ENCODE results near the gene CPLX3.
"Not testable (repeated sequence)": the region's sequence is repeated elsewhere in the genome, so short reads cannot be mapped to it uniquely, and the experiment has no call there.

The CPLX3 gene, protein sequence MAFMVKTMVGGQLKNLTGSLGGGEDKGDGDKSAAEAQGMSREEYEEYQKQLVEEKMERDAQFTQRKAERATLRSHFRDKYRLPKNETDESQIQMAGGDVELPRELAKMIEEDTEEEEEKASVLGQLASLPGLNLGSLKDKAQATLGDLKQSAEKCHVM

DNA sequence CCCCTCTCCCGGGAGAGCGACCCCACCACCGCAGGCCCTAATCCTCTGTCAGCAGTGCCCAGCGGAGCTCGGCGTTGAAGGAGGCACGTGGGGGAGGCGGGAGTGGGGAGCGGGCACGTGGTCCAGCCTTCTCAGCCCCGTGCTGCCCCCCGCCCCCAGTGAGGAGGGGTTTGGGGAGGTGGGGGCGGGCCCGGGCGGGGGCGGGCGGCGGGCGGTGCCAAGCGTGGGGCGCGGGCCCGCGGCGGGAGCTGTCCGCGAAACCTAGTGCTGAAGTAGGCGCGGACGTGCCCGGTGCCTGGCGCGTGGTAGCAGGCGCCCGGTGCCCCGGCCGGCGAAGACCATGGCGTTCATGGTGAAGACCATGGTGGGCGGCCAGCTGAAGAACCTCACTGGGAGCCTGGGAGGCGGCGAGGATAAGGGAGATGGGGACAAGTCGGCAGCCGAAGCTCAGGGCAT, at the start of gene CPLX3:
TSS of gene CPLX3 (plus strand) at position 264 of the 456 bp plus-strand sequence. CDS start at position 341, 77 bp downstream.
- DNase-seq (ENCODE audit: low read depth in 4 of 4, low spot score in 1 of 4): no peak

DNA sequence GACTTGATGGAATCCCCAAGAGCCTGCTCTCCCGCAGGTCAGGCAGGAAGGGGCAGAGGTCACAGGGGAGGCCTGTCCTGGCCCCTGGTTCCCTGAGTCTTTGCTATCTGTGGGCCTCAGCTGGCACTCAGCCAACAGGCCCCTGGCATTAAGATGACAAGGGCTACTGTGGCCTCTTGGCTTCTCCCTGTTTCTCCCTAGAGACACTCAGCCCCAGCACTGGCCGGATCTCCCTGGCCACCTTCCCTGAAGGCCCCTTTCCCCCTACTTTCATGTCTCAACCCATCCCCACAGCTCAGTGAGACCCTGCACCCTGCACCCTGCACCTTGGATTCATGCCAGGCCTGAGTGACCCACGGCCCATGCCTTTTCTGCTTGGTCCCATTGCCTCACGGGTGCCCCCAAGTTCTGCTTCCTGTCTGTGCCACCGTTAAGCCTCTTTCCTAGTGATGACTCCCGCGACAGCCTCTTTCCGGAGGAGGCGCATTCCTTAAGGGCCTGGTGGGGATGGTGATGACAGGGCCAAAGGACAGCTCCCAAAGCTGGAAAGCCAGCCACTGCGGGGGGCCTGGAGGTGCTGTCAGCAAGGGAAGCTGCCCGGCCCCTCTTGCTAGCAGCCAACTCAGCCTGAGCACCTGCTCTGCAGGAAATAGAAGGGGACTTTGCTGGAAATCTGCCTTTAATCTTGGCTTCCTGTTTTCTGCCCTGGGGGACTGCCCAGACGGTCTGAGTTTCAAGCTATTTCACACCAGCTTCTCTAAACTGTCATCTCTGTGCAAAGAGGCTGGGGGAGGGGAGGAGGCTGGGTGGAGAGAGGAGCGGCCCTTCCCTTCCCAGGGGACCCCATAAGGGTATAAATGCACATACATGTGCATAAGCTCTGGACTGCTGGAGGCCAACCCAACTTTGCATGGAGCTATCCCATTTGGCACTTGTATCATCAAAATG, 49.3 kb upstream of the CPLX3 start:
- no peak for DNase-seq (ENCODE audit: low read depth in 4 of 4, low spot score in 1 of 4)

DNA sequence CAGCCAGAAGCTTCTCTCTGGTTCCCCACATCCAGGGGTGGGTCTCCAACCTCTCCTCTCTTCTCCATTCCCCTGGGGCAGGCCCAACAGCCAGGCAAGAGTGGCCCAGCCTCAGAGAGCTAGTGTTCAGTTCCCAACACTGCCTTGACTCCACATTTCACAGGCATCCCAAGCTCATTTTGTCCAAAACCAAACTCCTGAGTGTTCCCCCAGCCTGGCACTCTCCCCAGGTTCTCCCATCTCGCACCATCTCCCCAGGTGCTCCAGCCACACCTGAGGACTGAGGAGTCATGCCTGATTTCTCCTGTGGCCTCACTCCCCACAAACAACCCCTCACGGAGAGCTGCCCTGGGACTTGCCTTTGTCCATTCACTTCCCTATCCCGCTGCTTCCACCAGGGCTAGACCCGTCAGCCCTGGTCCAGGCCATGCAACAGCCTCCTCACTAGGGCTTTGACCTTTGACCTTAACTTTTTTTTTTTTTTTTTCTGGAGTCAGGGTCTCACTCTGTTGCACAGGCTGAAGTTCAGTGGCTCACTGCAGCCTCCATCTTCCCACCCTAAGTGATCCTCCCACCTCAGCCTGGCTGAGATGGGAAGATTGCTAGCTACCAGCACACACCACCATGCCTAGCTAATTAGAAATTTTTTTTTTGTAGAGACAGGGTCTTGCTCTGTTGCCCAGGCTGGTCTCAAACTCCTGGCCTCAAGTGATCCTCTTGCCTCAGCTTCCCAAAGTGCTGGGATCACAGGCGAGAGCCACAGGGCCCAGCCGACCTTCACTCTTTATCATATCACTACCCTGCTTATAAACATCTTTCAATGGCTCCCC, 48.4 kb upstream of the CPLX3 start:
- DNase-seq (ENCODE audit: low read depth in 4 of 4, low spot score in 1 of 4): no peak

DNA sequence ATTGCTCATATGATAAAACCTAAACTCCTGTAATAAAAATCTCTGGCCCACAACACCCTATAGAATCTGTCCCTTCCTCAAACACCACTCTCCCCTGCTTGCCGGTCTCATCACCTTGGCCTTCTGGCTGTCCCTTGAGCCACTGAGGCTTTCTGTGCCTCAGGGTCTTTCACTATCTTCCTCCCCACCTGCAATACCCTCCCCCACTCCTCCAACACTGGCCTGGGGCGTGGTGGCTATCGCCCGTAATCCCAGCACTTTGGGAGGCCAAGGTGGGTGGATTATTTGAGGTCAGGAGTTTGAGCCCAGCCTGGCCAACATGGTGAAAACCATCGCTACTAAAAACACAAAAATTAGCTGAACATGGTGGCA, 47.8 kb upstream of the CPLX3 start:
- no peak for DNase-seq (ENCODE audit: low read depth in 4 of 4, low spot score in 1 of 4)

DNA sequence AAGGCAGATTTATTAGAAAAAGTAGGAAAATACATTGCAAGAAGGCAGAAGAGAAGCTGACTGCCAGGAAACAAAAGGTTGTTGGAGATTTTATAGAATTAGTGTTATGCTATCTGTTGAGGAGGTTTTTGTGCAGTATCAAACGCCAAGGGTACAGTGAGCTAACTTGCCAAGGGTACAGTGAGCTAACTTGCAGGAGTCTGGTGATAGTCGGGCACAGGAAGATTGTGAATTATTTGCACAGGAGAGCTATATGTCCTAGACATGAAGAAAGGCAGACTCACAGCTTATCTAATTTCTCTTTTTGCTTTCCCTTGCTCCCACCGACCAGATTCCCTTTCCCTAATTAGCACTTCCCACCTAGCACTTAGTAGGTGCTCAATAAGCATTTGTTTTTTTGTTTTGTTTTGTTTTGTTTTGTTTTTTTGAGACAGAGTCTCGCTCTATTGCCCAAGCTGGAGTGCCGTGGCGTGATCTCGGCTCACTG, 47.2 kb upstream of the CPLX3 start:
- DNase-seq (ENCODE audit: low read depth in 4 of 4, low spot score in 1 of 4): no peak

DNA sequence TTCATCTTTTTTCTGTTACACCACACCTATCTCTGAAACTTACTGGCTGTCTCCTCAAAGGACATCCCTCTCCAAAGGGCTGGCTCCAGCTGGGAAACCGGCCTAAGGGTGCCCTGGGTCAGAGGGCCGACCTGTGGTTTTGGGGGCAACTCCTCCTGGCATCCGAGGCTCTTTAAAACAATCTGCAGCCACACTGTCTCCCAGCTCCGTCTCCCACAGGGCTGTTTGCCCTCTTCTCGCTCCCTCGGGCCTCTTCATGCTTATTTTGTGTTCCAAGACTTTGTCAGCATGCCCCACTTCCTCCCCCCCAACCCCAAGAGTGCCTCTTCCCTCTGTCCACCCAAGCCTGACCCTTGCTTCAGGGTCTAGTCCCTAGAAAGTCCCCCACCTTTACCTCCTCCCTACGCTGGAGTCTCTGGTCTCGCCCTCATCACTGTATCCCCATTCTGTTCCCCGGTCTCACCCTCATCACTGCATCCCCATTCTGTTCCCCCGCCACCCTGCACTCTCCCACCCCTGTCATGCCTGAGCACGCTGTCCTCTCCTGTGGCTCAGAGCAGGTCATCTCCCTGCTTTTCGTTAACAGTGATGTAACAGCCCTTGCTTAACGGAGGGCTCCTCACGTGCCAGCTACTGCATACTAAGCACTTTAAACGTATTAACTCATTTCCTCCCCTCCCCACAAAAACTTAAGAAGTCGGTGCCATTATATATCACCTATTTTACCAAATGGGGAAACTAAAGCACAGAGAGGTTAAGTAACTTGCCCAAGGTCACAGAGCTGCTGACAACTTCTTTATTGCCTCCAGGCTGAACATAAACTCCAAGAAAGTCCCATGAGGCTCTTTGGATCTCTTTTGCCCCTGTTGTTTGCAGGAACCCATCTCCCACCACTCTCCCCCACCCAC, 45.6 kb upstream of the CPLX3 start:
- no peak for DNase-seq (ENCODE audit: low read depth in 4 of 4, low spot score in 1 of 4)

DNA sequence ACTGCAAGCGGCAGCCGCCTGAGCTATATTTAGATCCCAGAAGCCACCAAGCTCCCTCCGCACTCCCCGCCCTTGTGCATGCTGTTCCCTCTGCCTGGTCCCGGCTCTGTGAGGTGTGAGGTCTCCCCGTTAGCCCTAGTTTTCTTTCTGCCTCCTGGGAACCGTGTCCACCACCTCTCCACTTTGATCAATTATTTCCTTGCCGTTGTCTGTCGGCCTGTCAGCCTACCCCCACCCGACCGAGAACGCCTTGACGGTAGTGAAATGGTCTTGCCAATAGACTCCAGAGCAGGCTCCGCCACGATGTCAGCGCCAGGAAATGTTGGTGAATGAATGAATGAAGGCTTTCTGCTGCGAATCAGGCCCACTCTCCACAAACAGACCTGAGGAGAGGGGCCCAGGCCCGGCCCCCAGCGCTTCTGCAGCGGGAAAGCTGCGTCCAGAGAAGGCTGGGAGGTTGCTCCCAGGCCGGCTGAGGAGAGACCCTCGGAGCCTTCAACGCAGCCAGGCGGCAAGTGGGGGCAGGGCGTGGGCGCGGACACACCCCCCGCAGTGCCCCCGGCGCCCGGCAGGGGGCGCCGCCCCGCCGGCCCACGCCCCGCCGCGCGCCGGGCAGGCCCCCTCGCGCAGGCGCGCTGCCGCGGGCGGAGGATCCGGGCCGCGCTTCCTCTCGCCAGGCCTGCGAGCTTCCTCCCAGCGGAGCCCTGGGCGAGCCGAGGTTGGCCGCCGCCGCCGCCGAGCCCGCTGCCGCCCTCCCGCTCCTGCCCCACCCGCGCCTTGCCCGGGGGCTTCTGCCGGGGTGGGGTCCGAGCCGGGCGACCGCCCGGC, 44.8 kb upstream of the CPLX3 start, which contains the start of gene CSK:
TSS of gene CSK (plus strand) at position 650 of the 828 bp plus-strand sequence. CDS start 16,218 bp downstream, outside the sequence.
- DNase-seq (ENCODE audit: low read depth in 4 of 4, low spot score in 1 of 4): peak in 3 of 4 experiments; percentile 54 to 67 (median 59)

DNA sequence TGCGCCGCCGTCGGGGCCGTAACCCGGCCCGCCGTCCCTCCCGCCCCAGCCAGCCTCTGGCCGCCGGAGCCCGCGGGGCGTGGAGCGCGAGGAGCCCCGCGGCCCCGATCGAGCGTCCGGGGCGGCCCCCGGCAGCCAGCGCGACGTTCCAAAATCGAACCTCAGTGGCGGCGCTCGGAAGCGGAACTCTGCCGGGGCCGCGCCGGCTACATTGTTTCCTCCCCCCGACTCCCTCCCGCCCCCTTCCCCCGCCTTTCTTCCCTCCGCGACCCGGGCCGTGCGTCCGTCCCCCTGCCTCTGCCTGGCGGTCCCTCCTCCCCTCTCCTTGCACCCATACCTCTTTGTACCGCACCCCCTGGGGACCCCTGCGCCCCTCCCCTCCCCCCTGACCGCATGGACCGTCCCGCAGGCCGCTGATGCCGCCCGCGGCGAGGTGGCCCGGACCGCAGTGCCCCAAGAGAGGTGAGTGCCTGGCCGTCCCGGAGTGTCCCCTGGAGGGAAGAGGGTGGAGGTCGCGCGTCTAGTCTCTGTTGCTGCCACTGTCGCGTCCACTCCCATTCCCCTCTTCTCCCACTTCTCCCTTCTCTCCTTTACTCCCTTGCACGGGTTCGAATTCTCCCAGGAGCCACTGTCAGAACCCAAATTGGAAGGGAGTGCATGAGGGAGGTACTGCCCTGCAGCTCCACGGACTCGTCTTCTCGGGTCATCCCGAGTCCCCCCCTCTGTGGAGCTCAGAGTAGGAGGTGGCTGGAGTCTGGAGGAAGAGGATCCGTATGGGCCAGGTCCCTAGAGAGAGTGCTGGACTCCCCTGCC, 44.0 kb upstream of the CPLX3 start:
- DNase-seq (ENCODE audit: low read depth in 4 of 4, low spot score in 1 of 4): no peak

DNA sequence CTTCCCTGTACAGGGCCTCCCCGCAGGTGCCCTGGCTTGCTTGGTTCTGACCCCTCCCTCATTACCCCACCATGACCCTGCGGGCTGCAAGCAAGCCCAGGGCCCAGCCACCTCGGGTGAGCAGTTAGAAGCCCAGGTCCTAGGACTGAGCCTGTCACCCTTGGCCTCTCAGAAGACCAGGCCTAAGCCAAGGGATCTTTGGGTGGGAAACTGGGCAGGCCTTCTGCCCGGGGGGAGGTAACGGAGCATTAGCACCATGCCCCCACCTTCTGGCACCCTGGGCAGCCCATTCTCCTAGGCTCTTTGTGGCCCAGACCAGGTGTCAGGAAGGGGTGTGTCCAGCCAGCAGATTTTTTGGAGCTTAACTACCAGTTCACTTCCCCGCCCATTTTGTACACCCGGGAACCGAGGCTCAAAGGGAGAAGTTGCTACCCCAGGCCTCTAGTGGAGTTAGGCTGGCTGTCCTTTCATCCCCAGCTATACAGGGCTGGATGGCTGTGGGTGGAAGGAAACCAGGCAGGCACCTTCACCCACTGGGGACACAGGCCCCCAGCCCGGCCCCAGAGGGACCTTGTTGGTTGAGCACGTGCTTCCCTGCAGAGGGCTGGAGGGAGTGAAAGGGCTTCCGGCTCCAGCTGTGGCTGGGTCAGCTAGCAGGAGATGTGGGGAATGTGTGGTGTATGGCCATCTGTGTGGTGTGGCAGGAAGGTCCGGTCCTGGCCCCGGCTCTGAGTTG, 43.2 kb upstream of the CPLX3 start:
- DNase-seq (ENCODE audit: low read depth in 4 of 4, low spot score in 1 of 4): no peak

DNA sequence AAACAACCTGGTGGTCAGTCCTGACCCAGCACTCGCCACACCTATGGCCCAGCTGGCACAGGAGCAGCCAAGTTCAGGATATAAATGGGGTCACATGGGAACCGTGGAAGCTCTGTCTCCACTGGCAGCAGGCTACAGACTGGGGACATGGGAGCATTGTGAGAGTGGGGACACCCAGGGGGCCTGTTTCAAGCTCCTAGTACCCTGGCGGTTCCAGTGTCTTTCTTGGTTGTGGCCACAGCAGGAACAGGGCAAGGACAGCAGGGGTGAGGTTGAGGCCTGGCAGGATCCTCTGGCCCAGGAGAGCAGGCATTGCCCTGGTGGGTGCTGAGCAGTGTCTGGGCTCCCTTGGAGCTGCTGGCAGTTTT, 42.6 kb upstream of the CPLX3 start:
- DNase-seq (ENCODE audit: low read depth in 4 of 4, low spot score in 1 of 4): no peak

DNA sequence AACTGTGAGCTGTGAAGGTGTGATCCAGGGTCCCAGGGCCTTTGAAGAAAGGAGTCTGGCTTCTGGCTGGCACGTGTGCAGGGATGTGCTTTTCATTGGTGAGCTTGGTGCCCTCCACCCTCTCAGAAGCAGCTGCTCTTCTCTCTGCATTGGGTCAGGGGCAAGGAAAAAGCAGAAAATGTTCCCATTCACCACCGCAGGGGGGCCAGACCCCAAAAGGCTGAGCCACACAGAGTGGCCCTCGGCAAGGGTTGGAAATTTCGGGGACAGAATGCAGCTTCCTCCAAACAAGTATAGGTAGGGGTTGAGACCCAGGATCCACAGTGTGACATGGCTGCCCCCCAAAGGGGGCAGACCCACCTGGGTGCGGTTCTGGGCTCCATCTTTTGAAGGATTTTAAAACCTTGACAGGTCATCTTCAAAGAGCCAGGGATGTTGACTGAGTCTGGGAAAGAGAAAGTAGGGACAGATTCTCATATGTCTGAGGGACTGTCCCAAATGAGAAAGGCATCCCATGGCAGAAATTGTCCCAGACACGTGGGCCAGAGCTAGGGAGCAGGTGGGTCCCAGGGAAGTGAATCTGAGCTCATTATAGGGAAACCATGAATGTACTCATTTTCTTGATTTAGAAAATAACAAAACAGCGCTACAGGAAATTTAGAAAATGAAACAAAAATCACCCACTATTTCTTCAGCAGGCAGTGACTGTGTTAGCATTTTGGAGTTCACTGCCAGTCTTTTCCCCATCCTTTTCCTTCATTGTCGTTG, 41.8 kb upstream of the CPLX3 start:
- no peak for DNase-seq (ENCODE audit: low read depth in 4 of 4, low spot score in 1 of 4)

DNA sequence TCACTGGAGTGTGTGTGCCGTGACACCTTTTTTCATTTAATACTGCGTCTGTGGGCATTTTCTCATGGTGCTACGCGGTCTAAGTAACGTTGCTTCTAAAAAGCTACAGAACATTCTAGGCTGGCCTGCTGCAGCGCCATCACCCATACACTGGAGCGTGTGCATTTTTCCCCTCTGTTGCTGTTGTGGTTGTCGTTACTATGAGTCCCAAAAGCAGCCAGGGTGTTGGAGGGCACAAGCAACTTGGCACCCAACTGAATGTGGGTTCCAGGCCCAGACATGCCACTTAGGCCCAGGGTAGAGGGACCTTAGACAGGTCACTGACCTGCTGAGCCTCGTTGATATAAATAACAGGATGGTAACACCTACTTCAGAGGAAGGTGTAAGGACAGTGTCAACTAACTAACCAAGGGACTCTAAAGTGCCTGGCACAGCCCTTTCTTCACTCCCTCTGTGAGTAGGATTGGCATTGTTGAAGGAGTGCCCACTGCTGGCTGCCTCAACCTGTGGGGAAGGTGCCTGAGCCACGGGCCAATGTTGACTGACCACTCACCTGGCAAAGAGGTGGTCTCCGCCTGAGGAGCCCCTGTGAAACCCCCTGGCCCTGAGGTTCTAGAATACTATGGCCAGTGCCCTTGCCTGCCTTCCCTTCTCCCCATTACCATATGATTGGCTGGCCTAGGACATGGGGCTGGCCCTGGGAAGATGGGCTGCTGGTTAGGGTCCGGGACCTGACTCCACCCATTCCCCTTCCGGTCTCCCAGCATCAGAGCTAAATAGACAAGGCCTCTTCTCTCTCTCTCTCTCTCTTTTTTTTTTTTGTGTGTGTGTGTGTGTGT, 41.0 kb upstream of the CPLX3 start:
- DNase-seq (ENCODE audit: low read depth in 4 of 4, low spot score in 1 of 4): no peak

DNA sequence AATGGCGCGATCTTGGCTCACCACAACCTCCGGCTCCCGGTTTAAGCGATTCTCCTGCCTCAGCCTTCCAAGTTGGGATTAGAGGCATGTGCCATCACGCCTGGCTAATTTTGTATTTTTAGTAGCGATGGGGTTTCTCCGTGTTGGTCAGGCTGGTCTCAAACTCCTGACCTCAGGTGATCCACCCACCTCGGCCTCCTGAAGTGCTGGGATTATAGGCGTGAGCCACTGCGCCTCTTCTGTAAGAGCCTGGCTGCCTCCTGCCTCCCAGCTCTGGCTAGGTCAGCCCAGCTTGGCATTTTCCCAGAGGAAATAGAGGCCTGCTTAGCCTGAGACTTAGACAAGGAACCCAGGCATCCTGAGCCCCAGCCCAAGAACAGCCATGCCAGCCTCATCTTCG, 40.3 kb upstream of the CPLX3 start:
- not testable (repeated sequence) for DNase-seq (ENCODE audit: low read depth in 4 of 4, low spot score in 1 of 4)

DNA sequence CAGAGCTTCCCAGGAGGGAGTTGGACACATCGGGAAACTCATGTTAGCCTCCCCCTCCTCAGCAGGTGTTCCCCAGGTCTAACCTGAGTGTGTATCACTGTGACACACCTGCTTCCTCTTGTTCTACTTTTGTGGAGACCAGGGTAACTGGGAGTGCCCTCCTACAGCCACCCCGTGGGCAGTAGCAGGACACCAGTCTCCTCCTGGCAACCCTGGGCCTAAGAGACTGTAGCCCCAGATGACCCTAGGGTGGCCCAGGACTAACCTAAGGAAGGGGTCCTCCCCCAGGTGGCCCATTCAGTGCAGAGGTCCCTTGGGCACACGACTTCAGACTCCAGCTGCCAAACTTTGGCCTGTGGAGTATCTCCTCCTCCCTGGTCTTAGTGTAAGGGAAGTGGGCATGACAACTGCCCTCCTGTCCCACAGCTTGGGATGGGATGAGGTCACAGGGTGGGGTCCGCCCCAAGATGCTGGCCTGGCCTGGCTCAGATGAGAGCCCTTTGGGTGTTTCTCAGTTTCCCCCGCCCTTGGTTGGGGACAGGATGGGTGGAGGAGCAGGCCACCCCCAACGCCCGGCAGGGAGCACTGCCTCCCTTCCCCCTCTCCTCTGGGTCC, 39.8 kb upstream of the CPLX3 start:
- no peak for DNase-seq (ENCODE audit: low read depth in 4 of 4, low spot score in 1 of 4)

DNA sequence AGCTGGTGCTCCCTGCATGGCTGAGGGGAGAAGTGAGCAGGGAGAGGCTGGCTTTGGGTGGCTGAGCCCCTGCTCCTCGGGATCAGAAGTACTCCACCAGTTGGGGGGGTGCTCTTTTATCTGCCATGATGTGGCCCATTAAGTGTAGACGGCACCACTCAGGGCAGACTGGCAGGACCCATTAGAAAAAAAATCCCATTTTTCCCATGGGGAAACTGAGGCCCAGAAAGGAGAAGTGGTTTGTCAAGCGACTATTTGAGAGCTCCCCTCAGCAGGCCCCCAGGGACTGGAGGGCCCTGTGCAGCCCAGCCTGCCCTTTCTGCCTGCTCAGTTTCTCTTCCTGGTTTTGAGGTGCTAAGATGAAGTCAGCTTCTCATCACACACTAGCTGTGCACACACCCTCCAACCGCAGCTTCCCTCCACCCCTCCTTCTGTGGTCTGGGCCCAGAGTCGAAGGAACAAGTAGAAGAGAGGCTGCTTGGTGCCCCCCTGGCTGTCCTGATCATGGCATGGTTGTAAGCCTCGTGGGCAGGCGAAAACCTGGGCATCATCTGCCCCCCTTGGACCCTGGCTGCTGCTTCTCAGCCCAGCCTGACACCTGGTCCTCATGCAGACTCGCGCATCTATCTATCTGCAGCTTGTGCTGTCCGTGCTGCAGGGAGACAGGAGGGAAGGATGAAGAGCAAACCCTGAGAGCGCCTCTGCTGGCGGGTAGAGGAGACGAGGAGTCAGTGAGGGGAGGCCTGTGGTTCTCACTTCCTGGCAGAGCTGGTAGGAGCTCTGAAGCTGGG, 39.0 kb upstream of the CPLX3 start:
- peak; percentile 74 to 92 (median 81) for DNase-seq (ENCODE audit: low read depth in 4 of 4, low spot score in 1 of 4)
